Measurements from ENCODE around the gene TMEM126B. TPM values are rescaled to one million over a fixed set of nuclear protein-coding genes. Genes with fewer than 3 reads are reported as not detected.
"Not testable (repeated sequence)": the region's sequence is repeated elsewhere in the genome, so short reads cannot be mapped to it uniquely, and the experiment has no call there.

TMEM126B gene
- total and polyA plus RNA-seq, 4 donors = 52.9 to 129 (median 65.1) TPM

- no peak overlapping the region for H3K4me3 ChIP-seq
- H3K9me3 ChIP-seq (ENCODE audit: control insufficient read depth in 4 of 4, insufficient read depth in 3 of 4, low read length in 3 of 4) = no peaks in the 10 kb centered on the region
- TF ChIP-seq CTCF (IDR thresholded peaks at IDR 0.05; ENCODE audit: control extremely low read depth, extremely low read depth) = no peak
- no peak overlapping the region for H3K9ac ChIP-seq (ENCODE audit: insufficient read depth in 1 of 2, low read length in 2 of 2)
- H3K27ac ChIP-seq (ENCODE audit: low read depth in 1 of 2, low read length in 1 of 2) = no peak overlapping the region
- DNase-seq (no peak), ATAC-seq (ENCODE audit: insufficient read depth, low FRiP score) (no peak)
- WGBS, 2 donors = 73 to 88% methylated on average over 3 of the region's 3 CpGs
- H3K4me1 ChIP-seq (ENCODE audit: control insufficient read depth in 5 of 5, insufficient read depth in 5 of 5, low read length in 5 of 5) = peaks cover 0 to 9% (median 0%) of the 10 kb centered on the region in 5 donors
- H3K36me3 ChIP-seq (ENCODE audit: control insufficient read depth in 4 of 4, insufficient read depth in 4 of 4, low read length in 4 of 4) = peaks cover 0 to 13% (median 7%) of the 10 kb centered on the region in 4 donors
- H3K27me3 ChIP-seq (ENCODE audit: control insufficient read depth in 3 of 3, insufficient read depth in 3 of 3, low read length in 2 of 3) = no peaks in the 10 kb centered on the region
Observed at GRCh38 chr11:85666687-85667086, 38.3 kb downstream of the TMEM126B start.

GRCh38 chr11:85668157-85668556 is 39.8 kb downstream of the TMEM126B start:
- Histone ChIP-seq H3K36me3 (ENCODE audit: control insufficient read depth in 4 of 4, insufficient read depth in 4 of 4, low read length in 4 of 4) (peaks cover 0 to 11% (median 2%) of the 10 kb centered on the region in 4 donors), H3K4me3 (no peak overlapping the region), H3K9me3 (ENCODE audit: control insufficient read depth in 4 of 4, insufficient read depth in 3 of 4, low read length in 3 of 4) (no peaks in the 10 kb centered on the region), H3K9ac (ENCODE audit: insufficient read depth in 1 of 2, low read length in 2 of 2) (no peak overlapping the region), H3K4me1 (ENCODE audit: control insufficient read depth in 5 of 5, insufficient read depth in 5 of 5, low read length in 5 of 5) (peaks cover 0 to 4% (median 0%) of the 10 kb centered on the region in 5 donors), H3K27me3 (ENCODE audit: control insufficient read depth in 3 of 3, insufficient read depth in 3 of 3, low read length in 2 of 3) (no peaks in the 10 kb centered on the region), H3K27ac (ENCODE audit: low read depth in 1 of 2, low read length in 1 of 2) (no peak overlapping the region)
- TF ChIP-seq CTCF (IDR thresholded peaks at IDR 0.05; ENCODE audit: control extremely low read depth, extremely low read depth) = no peak
- WGBS, 2 donors = 95% methylated on average over 1 of the region's 1 CpG
- DNase-seq = no peak
- no peak for ATAC-seq (ENCODE audit: insufficient read depth, low FRiP score)

GRCh38 chr11:85670949-85671663 is 42.7 kb downstream of the TMEM126B start:
- not testable (repeated sequence) for ATAC-seq (ENCODE audit: insufficient read depth, low FRiP score); H3K27ac ChIP-seq (ENCODE audit: low read depth in 1 of 2, low read length in 1 of 2); H3K4me1 ChIP-seq (ENCODE audit: control insufficient read depth in 5 of 5, insufficient read depth in 5 of 5, low read length in 5 of 5)

GRCh38 chr11:85672105-85672902 is 43.9 kb downstream of the TMEM126B start:
- ATAC-seq (ENCODE audit: insufficient read depth, low FRiP score) = no peak
- no peak for TF ChIP-seq CTCF (IDR thresholded peaks at IDR 0.05; ENCODE audit: control extremely low read depth, extremely low read depth)
- no peak overlapping the region for H3K4me3 ChIP-seq
- no peak overlapping the region for H3K9ac ChIP-seq (ENCODE audit: insufficient read depth in 1 of 2, low read length in 2 of 2)
- H3K27me3 ChIP-seq (ENCODE audit: control insufficient read depth in 3 of 3, insufficient read depth in 3 of 3, low read length in 2 of 3) = no peaks in the 10 kb centered on the region
- no peak overlapping the region for H3K27ac ChIP-seq (ENCODE audit: low read depth in 1 of 2, low read length in 1 of 2)
- no peaks in the 10 kb centered on the region for H3K36me3 ChIP-seq (ENCODE audit: control insufficient read depth in 4 of 4, insufficient read depth in 4 of 4, low read length in 4 of 4)
- no peak for DNase-seq
- H3K9me3 ChIP-seq (ENCODE audit: control insufficient read depth in 4 of 4, insufficient read depth in 3 of 4, low read length in 3 of 4) = peaks cover 0 to 2% (median 0%) of the 10 kb centered on the region in 4 donors
- H3K4me1 ChIP-seq (ENCODE audit: control insufficient read depth in 5 of 5, insufficient read depth in 5 of 5, low read length in 5 of 5) = no peaks in the 10 kb centered on the region
- WGBS, 2 donors = 90 to 92% methylated on average over 8 of the region's 8 CpGs

More at GRCh38 chr11:85670949-85671663, 42.7 kb downstream of the TMEM126B start:
- H3K27me3 ChIP-seq (ENCODE audit: control insufficient read depth in 3 of 3, insufficient read depth in 3 of 3, low read length in 2 of 3); H3K9me3 ChIP-seq (ENCODE audit: control insufficient read depth in 4 of 4, insufficient read depth in 3 of 4, low read length in 3 of 4); H3K4me3 ChIP-seq; H3K9ac ChIP-seq (ENCODE audit: insufficient read depth in 1 of 2, low read length in 2 of 2); DNase-seq; H3K36me3 ChIP-seq (ENCODE audit: control insufficient read depth in 4 of 4, insufficient read depth in 4 of 4, low read length in 4 of 4): not testable (repeated sequence)
